Kidney glomerular epithelial cell (primary cell): ENCODE measurements around the gene GHRL.

Experiments
- DNase-seq: peaks from one replicate; lab custom pipeline; 2025; lab: John Stamatoyannopoulos, UW

Gene GHRL

GRCh38 chr3:10242182-10243065 is 50.3 kb downstream of the GHRL start:
- peak; percentile 62 for DNase-seq

- no peak for DNase-seq
These were observed 51.9 kb downstream of the GHRL start for GRCh38 chr3:10240799-10241198.

- no peak for DNase-seq
These were observed 54.2 kb downstream of the GHRL start for GRCh38 chr3:10238345-10239183.
